SKM-1 (cell line): ENCODE data around the gene PDE4A.
"Not testable (repeated sequence)": the region's sequence is repeated elsewhere in the genome, so short reads cannot be mapped to it uniquely, and the experiment has no call there.

ENCODE experiments used
- DNase-seq: peaks from one replicate; lab custom pipeline; 2025; ENCODE audit not compliant: unreplicated experiment; lab: John Stamatoyannopoulos, UW

The PDE4A gene

DNA sequence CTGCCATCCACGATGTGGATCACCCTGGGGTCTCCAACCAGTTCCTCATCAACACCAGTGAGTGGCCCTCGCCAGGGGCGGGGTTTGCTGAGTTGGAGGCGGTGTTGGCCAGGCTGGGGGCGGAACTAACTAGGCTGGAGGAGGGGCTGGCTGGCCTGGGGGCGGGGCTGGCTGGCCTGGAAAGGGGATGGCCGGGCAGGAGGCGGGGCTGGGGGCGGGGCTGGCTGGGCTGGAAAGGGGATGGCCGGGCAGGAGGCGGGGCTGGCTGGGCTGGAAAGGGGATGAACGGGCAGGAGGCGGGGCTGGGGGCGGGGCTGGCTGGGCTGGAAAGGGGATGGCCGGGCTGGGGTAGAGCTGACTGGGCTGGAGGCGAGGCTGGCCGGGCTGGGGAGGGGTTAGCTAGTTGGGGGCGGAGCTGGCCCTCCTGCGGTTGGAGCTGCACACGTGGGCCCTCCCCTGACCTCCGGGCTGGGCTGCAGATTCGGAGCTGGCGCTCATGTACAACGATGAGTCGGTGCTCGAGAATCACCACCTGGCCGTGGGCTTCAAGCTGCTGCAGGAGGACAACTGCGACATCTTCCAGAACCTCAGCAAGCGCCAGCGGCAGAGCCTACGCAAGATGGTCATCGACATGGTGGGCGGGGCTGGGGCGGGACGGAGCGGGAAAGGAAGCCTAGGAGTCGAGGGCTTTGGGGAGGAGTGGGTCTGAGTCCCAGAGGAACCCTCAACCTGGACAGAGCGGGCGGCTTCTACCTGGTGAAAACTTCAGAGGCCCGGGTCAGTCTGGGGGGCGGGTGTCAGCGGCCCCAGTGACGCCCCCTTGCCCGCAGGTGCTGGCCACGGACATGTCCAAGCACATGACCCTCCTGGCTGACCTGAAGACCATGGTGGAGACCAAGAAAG is 41.0 kb downstream of the PDE4A start:
- peak; percentile 71 for DNase-seq

DNA sequence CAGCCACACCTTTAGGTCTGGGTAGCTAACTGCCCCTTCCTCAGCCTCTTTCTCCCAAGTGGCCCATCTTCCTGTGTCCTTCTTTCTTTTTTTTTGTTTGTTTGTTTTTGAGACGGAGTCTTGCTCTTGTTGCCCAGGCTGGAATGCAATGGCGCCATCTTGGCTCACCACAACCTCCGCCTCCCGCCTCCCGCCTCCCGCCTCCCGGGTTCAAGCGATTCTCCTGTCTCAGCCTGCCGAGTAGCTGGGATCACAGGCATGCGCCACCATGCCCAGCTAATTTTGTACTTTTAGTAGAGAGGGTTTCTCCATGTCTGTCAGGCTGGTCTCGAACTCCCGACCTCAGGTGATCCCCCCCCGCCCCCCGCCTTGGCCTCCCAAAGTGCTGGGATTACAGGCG is 41.7 kb downstream of the PDE4A start:
- DNase-seq: not testable (repeated sequence)

DNA sequence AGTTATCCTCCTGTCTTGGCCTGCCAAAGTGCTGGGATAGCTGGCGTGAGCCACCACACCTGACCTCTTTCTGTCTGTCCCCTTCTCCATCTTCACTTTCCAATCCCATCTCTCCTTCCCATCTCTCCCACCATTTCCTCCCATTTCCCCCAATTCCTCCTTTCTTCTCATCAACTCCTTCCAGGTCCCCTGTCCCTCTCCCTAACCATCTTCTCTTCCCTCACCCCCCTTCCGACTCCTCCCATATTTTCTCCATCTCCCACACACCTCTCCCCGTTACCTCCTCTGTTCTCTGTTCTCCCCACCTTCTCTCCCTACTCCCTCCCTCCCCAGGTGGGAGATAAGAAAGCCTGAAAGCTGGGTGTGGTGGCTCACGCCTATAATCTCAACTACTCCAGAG is 42.2 kb downstream of the PDE4A start:
- DNase-seq: no peak

DNA sequence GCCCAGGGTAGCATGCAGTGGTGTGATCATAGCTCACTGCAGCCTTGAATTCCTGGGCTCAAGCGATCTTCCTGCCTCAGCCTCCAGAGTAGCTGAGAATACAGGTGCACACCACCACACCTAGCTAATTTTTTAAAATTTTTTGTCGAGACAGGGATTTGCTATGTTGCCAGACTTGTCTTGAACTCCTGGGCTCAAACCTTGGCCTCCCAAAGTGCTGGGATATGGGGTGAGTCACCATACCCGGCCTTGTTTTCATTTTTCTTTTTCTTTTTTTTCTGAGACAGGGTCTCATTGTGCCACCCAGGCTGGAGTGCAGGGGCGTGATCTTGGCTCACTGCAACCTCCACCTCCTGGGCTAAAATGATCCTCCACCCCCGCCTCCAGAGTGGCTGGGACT is 44.1 kb downstream of the PDE4A start:
- DNase-seq: no peak

DNA sequence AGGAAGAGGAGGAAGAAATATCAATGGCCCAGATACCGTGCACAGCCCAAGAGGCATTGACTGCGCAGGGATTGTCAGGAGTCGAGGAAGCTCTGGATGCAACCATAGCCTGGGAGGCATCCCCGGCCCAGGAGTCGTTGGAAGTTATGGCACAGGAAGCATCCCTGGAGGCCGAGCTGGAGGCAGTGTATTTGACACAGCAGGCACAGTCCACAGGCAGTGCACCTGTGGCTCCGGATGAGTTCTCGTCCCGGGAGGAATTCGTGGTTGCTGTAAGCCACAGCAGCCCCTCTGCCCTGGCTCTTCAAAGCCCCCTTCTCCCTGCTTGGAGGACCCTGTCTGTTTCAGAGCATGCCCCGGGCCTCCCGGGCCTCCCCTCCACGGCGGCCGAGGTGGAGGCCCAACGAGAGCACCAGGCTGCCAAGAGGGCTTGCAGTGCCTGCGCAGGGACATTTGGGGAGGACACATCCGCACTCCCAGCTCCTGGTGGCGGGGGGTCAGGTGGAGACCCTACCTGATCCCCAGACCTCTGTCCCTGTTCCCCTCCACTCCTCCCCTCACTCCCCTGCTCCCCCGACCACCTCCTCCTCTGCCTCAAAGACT is 46.9 kb downstream of the PDE4A start:
- DNase-seq: no peak

DNA sequence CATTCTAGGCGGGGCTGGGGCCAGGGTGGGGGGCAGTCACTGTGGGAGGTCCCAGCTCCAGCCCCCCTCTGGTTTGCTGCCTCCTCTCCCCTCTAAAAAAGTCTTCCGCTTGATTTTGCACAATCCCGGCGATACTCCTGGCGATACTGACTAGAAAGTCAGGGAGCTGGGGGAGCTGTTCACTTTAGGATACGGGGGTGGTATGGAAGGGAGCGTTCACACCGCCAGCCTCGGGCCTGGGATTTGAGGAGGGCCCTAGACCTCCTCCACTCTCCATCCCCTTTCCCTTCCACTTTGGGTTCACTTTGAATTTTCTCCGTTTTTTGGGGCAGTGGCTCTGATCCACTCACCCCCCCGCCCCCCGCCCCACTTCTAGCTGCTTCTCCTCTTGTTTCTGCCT is 47.8 kb downstream of the PDE4A start:
- no peak for DNase-seq

DNA sequence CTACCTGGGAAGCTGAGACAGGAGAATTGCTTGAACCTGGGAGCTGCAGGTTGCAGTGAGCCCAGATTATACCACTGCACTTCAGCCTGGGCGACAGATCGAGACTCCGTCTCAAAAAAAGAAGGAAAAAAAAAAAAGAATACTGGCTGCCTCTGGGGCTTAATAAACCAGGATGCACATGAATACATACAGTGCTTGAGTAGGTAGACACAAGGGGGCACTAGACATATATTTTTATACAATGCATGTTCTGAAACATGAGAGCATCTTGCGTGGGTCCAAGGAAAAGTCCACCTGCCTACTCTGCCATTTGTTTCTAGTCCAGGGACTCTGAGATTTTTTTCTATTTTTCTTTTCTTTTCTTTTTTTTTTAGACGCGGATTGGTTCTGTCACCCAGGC is 51.6 kb downstream of the PDE4A start:
- peak; percentile 43 for DNase-seq

DNA sequence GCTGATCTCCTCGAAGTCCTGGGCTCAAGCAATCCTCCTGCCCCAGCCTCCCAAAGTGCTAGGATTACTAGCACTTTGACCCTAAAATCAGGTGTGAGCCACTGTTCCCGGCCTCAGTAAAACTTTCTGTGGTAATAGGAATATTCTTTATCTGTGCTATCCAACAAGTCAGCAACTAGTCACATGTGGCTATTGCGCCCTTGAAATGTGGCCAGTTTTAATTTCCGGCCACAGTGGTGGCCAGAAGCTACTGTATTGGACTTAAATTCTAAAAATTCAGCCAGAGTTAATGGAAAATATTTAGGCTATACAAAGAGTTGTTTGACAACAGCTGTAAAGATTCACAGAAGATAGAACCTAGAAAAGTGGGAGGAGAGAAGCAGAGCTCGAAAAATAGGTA is 52.9 kb downstream of the PDE4A start:
- DNase-seq: no peak

DNA sequence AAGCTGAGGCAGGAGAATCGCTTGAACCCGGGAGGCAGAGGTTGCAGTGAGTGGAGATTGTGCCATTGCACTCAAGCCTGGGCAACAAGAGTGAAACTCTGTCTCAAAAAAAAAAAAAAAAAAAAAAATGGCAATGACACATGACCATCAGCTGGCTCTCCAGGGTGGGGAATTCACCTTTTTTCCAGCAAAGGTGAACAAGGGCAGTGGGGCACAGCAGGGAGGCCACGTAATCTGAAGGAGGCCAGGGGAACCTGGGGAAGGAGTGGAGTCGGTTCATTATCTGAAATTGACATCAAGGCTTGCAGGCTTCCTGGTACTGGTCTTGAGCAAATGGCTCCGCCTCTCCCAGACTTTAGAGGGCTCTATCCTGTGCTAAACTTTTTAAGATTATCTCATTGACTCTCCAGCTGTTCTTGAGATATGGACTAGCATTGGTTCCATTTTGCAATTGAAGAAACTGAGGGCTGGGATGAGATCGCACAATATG is 54.7 kb downstream of the PDE4A start:
- no peak for DNase-seq

DNA sequence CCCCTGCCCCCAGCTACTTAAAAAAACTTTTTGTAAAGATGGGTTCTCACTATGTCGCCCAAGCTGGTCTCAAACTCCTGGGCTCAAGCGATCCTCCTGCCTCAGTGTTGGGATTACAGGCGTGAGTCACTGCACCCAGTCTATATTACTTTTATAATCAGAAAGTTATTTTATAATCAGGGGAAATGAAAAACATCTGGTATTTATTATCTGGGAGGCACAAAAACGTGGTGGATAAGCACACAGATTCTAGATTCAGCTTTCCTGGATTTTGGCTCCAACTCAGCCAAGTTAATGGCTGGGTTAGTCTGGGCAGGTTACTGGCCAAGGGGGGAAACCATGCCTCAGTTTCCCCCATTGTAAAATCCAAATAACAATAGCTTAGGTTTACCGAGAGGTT is 58.1 kb downstream of the PDE4A start:
- no peak for DNase-seq

DNA sequence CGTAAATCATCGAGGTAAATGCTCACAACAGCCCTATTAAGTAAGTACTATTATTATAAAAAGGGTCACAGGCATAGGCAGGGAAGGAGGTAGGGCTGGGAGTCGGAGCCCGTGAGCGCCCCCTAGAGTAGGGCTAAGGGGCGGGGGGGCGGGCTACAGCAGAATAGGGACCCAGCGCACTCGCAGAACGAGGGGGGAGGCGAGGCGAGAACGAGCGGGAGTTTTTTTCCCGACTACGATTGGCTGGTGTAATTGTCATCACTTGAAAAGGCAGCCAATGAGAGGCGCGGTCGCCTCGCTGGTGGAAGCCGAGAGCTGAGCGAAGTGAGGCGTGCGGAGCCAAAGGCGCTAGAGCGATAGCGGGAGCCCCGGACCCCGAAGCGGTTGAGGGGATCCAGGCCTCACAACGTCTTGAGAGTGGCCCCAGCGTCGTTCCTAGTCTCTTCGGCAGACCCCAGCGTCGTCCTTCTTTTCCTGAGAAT is 58.6 kb downstream of the PDE4A start:
- peak; percentile 89 for DNase-seq

DNA sequence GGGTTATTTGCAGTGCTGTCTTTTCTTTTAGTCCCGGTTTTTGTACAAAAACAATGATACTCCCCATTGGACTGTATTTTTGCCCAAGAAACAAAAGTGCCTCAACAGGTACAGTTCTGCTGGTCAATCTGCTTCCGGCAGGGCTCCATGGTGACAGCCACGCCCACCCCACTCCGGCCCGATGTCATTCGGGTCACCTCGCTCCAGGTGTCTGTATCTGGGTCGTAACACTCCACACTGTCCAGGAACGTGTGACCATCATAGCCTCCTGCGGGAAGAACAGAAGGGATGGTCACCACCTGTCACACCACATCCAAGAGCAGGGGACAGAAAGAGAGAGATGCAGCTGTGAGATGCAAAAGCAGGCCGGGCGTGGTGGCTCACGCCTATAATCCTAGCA is 66.2 kb downstream of the PDE4A start:
- no peak for DNase-seq

DNA sequence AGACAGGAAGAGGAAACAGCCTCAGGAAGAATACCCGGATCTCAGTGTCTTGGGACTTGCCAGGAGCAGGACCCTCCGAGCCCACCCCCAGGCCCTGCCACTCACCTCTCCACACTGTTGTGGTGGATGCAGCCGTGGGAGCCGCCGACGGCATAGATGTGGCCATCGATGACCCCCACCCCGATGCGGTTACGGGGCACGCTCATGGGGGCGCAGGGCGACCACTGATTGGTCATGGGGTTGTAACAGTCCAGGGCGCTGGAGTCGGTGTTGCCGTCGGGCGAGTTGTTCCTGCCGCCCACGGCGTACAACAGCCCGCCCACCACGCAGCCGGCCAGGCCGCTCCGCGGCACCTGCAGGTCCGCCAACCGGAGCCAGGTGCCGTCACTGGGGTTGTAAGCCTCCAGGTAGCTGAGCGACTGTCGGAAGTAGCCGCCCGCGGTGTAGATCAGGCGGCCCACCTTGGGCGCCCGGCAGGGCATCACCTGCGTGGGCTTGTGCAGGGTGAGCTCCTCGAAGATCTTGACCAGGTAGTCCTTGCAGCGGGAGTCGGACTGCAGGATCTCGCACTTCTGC is 71.2 kb downstream of the PDE4A start:
- no peak for DNase-seq

DNA sequence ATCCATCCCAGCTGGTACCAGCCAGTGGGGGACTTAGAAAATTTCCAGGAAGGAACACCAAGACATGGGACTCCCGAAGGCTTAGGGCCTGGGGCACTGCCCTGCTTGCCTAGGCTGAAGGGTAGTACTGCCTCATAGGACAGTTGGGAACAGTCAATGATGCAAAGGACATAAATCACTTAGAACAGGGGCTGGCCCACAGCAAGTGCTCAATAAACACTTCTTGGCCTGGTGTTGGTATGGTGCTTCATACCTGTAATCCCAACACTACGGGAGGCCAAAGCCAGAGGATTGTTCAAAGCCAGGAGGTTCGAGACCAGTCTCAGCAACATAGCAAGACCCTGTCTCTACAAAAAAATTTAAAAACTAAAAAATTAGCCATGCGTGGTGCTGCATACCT is 77.0 kb downstream of the PDE4A start:
- no peak for DNase-seq

DNA sequence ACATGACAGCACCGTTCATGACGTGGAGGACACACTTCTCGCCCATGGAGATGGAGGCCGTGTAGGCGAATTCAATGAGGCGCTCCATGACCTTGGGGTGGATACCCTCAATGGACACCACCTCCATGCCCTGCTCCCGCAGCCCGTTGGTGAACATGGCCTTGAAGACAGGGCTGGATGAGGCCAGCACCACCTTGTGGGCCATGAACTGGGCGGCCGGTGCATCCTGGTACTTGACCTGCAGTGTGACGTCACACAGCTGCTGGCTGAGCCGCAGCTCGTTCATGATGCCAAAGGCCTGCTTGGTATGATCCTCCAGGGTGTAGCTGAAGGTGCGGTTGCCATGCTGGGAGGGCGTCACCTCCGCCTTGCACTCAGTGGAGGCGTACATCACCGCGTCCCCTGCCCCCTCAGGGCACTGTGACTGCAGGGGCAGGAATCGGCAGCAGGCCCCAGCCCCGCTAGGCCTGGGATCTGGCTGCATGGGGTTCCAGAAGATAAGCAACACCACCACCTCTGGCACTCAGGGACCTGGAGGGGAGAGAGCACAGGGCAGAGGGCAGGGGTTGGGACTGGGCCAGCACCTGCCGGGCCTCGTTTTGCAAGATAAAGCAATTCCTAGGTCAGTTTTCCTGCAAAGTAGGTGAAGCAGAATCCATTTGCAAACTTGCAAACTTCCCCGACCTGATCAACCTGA is 79.4 kb downstream of the PDE4A start:
- no peak for DNase-seq

DNA sequence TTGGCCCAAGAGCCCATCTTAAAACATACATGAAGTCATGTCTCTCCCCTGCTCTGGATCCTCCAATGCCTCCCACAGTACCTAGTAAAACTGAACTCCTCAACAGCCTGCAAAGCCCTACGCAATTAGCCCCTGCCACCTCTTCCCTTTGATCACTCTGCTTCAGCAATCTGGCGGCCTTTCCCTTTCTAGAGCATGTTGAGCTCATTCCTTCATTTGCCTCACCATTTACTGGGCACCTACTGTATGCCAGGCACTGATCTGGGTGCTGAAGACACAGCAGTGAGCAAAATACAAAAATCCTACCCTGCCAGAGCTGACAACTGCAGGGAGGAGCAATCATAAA is 79.9 kb downstream of the PDE4A start:
- no peak for DNase-seq

DNA sequence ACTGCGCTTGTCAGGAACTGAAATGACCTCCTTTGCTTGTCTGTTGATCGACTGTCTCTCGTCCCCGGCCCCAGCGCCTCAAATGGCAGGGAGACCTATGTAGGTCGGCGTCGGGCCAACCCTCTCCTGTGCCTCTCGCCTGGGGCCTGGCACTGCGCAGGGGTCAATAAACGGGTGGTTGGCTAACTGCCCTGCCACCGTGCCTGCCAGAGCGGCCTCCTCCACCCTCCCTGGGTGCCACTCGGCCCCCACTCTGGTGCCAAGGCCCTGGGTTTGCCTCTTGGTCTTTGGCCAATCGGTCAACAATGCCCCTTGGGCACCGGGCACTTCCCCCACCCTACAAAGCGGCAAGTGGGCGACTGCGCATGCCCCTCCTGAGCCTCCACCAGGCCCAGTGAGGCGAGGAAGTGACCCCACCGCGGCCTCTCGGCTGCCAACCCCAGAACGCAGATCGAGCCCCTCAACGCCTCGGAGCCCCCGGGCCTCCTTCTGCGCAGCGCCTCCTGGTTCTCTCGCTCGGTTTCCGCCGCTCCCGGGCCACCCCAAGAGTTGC is 81.7 kb downstream of the PDE4A start:
- no peak for DNase-seq

DNA sequence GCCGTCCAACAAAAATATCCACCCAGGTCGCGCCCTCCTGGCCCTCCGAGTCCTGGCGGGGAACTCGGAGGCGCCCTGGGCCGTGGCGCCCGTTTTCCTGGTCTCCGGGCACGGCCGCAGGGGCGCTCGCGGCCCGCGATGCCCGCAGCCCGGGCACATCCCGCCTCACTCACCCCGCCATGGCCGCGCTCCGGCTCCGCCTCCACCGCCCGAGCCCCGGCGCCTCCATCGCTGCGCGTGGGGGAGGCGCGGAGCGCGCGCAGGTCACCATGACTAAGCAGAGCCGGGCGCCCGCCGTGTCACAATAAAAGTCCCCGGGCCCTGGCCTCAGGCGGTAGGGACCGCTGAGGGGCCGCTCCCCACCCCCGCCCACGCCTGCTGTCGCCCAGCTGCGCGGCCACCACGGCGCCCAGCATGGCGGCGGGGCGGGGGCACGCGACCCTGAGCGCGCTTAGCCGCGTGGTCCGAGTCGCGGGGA is 82.2 kb downstream of the PDE4A start:
- peak; percentile 86 for DNase-seq

DNA sequence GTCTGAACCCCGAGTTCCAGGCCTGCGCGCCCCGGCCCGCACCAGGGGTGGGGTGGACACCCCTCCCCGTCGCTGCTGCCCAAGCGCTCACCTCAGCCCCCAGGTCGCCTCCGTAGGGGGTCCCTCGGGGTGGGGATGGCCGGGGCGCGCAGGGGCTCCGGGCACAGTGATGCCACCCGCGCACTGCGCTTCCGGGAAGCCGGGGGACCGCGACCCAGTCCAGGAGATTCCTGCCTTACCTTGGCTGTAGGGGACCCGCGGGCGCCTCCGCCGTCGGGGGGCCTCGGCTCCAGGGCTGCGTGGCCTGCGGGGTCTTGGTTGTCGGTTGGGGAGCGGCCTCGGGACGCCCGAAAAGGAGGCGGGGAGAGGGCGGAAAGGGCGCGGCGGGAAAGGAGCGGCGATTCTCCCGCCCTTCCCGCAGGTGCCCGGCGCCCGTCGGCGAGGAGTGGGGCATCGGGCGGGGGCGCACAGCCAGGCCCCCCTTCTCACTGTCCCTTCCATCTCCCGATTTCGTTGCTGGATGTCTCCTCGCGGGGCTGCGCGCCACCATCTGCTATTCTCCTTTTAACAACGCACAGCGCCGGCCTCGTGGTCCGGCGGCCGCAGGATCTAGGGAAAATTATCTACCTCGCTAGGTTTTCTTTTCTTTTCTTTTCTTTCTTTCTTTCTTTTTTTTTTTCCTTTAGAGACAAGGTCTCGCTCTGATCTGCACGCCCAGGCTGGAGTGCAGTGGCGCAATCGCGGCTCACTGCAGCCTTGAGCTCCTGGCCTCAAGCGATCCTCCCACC is 82.9 kb downstream of the PDE4A start, which contains the start of gene KEAP1:
Gene KEAP1 (minus strand): TSS at position 355 of the 788 bp plus-strand sequence. CDS start 3,323 bp downstream, outside the sequence.
- no peak for DNase-seq

DNA sequence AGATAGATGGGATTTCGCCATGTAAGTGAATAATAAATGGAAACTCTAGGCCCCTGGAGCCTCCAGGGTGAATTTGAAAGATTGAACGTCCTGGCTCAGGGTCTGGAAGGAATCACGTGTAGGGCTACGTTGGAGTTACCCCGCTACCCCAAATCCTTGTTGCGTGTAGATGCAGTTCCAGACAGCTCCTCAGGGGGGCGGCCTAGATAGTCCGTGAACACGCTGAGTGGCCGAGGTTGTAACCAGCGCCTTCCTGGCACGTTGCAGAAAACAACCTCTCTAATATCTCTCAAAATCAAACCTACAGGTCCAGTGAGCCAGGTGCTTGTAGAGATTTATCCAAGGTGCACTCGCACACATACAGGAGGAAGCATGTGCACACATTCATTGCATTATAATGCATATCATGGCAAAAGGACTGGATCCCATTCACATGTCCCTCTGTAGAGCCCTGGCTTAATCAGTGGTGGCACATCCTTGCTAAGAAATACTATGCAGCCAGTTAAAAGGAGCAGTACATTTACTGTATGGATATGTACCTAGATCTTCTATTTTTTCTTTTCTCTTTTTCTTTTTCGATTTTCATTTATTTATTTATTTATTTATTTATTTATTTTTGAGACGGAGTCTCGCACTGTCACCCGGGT is 85.4 kb downstream of the PDE4A start:
- peak; percentile 30 for DNase-seq
